Measurements from ENCODE around the gene USP31. TPM values are rescaled to one million over a fixed set of nuclear protein-coding genes. Genes with fewer than 3 reads are reported as not detected.

The USP31 gene
- total and polyA plus RNA-seq, 2 of the 13 experiments (the other 11 are each of a cell fraction or from before 2014, with no cell fraction given) = 22.5 to 23.3 TPM

- TF ChIP-seq RBM39 (IDR thresholded peaks at IDR 0.05; ENCODE audit: low read depth, low read length, poor library complexity, severe bottlenecking) (peak; percentile 2), ZBTB21 (CRISPR knock-in tag; IDR thresholded peaks at IDR 0.05) (no peak), ZNF629 (CRISPR knock-in tag; conservative IDR thresholded peaks at IDR 0.05) (peak; percentile 55; the same call in 1 of the 2 replicates), MAFG (CRISPR knock-in tag; IDR thresholded peaks at IDR 0.05) (peak; percentile 49; the same call in 1 of the 2 replicates), E2F5 (CRISPR knock-in tag; conservative IDR thresholded peaks at IDR 0.05) (peak; percentile 78), ZSCAN12 (CRISPR knock-in tag; IDR thresholded peaks at IDR 0.05) (no peak)
Observed at GRCh38 chr16:23148513-23149266, 562 bp downstream of the USP31 start (continued).

- WGBS (ENCODE audit: low lambda C conversion rate) = 27% methylated on average over 7 of the region's 7 CpGs
- Histone ChIP-seq H3K9me3 (ENCODE audit: low read length) (no peaks in the 10 kb centered on the region), H3K27me3 (ENCODE audit: control insufficient read depth in 1 of 2, insufficient read depth in 2 of 2, low read length in 2 of 2) (peaks cover 0 to 5% of the 10 kb centered on the region in 2 experiments; a peak in 1 of 5 replicates), H3K4me2 (ENCODE audit: low read depth, low read length) (peak overlapping the region; percentile 87), H3K36me3 (replicated peaks in 1 of 2; ENCODE audit: control insufficient read depth in 1 of 2, insufficient read depth in 2 of 2, low read length in 2 of 2) (no peaks in the 10 kb centered on the region; a peak in 1 of 5 replicates), H3K79me2 (ENCODE audit: insufficient read depth, low read length) (peaks cover 55% of the 10 kb centered on the region), H3K4me1 (ENCODE audit: insufficient read depth, low read length) (peaks cover 74% of the 10 kb centered on the region), H4K20me1 (ENCODE audit: insufficient read depth, low read length) (peaks cover 7% of the 10 kb centered on the region; the same call in 1 of the 2 replicates), H3K27ac (ENCODE audit: extremely low read length, insufficient read depth, low read length) (peak overlapping the region; percentile 74), H3K4me3 (replicated peaks in 1 of 3; ENCODE audit: insufficient read depth in 1 of 3, low read depth in 2 of 3, low read length in 3 of 3) (peak overlapping the region; percentile 95 to 99 (median 95)), H3K9ac (ENCODE audit: insufficient read depth, low read depth, low read length) (peak overlapping the region; percentile 85), H2AFZ (ENCODE audit: low read length) (no peak overlapping the region)
- ChIA-PET CTCF (ENCODE audit: low intra/inter-chr PET ratio, low total read pairs) (no interaction called here), POLR2A (interaction anchor here (1.4 to 2.3 kb wide), 4 partner anchors 13 to 54 kb away, joined by 5 to 11 read pairs (median 5); no protein-coding TSS in a partner anchor)
- BruUV-seq (replicated peaks) = no TSS peak
- no peak for ATAC-seq
- FAIRE-seq = no peak
- in situ Hi-C loops (cut with HindIII; ENCODE audit: extremely low pct_ligation_motif_present, low pct_unique_long_range_greater_than_20kb) (loop anchor here (10.0 kb wide), 1 partner anchor 63 kb away; no protein-coding TSS in a partner anchor), intact Hi-C loops (cut with micrococcal nuclease; ENCODE audit: unreplicated experiment) (no loop called here)
- DNase-seq (ENCODE audit: low spot score) = no peak
- TF ChIP-seq ZNF616 (CRISPR knock-in tag; IDR thresholded peaks at IDR 0.05; ENCODE audit: low read depth) = no peak
- 0 out of 2 replicates have a peak, but pooled peaks have one; percentile 6 for TF ChIP-seq ZNF784 (CRISPR knock-in tag; IDR thresholded peaks at IDR 0.05; ENCODE audit: borderline replicate concordance)
- peak; percentile 74; the same call in 1 of the 2 replicates for TF ChIP-seq ZNF354B (CRISPR knock-in tag; IDR thresholded peaks at IDR 0.05)
- no peak for TF ChIP-seq HNF4G (IDR thresholded peaks at IDR 0.05; ENCODE audit: borderline replicate concordance, low read depth, low read length)
- no peak for TF ChIP-seq HNF4G (CRISPR knock-in tag; IDR thresholded peaks at IDR 0.05; ENCODE audit: borderline replicate concordance, low read depth)
- TF ChIP-seq MED8 (CRISPR knock-in tag; IDR thresholded peaks at IDR 0.05; ENCODE audit: insufficient replicate concordance) = peak; percentile 47
- no peak for TF ChIP-seq PBX2 (CRISPR knock-in tag; IDR thresholded peaks at IDR 0.05)
- 0 out of 2 replicates have a peak, but pooled peaks have one; percentile 22 for TF ChIP-seq TP53 (CRISPR knock-in tag; conservative IDR thresholded peaks at IDR 0.05)
- TF ChIP-seq CREB1 (IDR thresholded peaks at IDR 0.05) = peak; percentile 66
- no peak for TF ChIP-seq CREB1 (CRISPR knock-in tag; IDR thresholded peaks at IDR 0.05)
- 0 out of 2 replicates have a peak, but pooled peaks have one; percentile 9 for TF ChIP-seq SNAPC2 (CRISPR knock-in tag; IDR thresholded peaks at IDR 0.05)
- TF ChIP-seq ZMYM3 (CRISPR knock-in tag; IDR thresholded peaks at IDR 0.05) = peak; percentile 96
- TF ChIP-seq RCOR2 (CRISPR knock-in tag; IDR thresholded peaks at IDR 0.05) = peak; percentile 75; the same call in 1 of the 2 replicates
Observed at GRCh38 chr16:23148166-23148512, 1.1 kb downstream of the USP31 start.

Measured in HepG2 (cell line).